Hepatocyte (in vitro differentiated cells): ENCODE results near the gene RNF148. TPM values are rescaled to one million over a fixed set of nuclear protein-coding genes. Genes with fewer than 3 reads are reported as not detected.

Source experiments
- DNase-seq: peaks from one replicate; pipeline ENCODE4 v3.0.0-alpha.2; 2016; ENCODE audit warnings: low spot score
- H2AFZ ChIP-seq: fragments of 200-600 bp; sonication (generic); 2 replicates; pipeline ENCODE4 v1.6.0; 2016; ENCODE audit warnings: antibody characterized with exemption, mild to moderate bottlenecking
- H3K27ac ChIP-seq: fragments of 200-600 bp; sonication (generic); 2 replicates; pipeline ENCODE4 v1.5.1; 2016; ENCODE audit warnings: mild to moderate bottlenecking
- H3K27me3 ChIP-seq: fragments of 200-600 bp; sonication (generic); 2 replicates; pipeline ENCODE4 v1.6.1; 2016
- H3K36me3 ChIP-seq: fragments of 200-600 bp; sonication (generic); replicated peaks from 2 replicates; pipeline ENCODE4 v1.5.1; 2016; ENCODE audit warnings: low read depth; ENCODE audit not compliant: insufficient read depth
- H3K4me1 ChIP-seq: fragments of 200-600 bp; sonication (generic); 2 replicates; pipeline ENCODE4 v1.5.1; 2016; ENCODE audit warnings: mild to moderate bottlenecking, moderate library complexity; ENCODE audit not compliant: insufficient read depth
- H3K4me2 ChIP-seq: fragments of 200-600 bp; sonication (generic); 2 replicates; pipeline ENCODE4 v1.6.0; 2016
- H3K4me3 ChIP-seq: fragments of 200-600 bp; sonication (generic); 2 replicates; pipeline ENCODE4 v1.5.1; 2016; ENCODE audit warnings: mild to moderate bottlenecking
- H3K79me2 ChIP-seq: fragments of 200-600 bp; sonication (generic); 2 replicates; pipeline ENCODE4 v1.6.0; 2017; ENCODE audit warnings: mild to moderate bottlenecking
- H3K9me2 ChIP-seq: fragments of 200-600 bp; sonication (generic); replicated peaks from 2 replicates; pipeline ENCODE4 v1.6.0; 2017; ENCODE audit warnings: mild to moderate bottlenecking; ENCODE audit not compliant: insufficient read depth
- H3K9me3 ChIP-seq: fragments of 200-600 bp; sonication (generic); 2 replicates; pipeline ENCODE4 v1.5.1; 2016; ENCODE audit warnings: low read depth, mild to moderate bottlenecking
- H4K20me1 ChIP-seq: fragments of 200-600 bp; sonication (generic); 2 replicates; pipeline ENCODE4 v1.6.0; 2016; ENCODE audit warnings: mild to moderate bottlenecking; ENCODE audit not compliant: insufficient read depth, poor library complexity, severe bottlenecking
- CTCF ChIP-seq: fragments of 200-600 bp; sonication (generic); IDR thresholded peaks from 2 replicates; pipeline ENCODE4 v1.5.1; 2016; ENCODE audit warnings: antibody characterized with exemption, mild to moderate bottlenecking; ENCODE audit not compliant: poor library complexity
- EZH2 ChIP-seq: fragments of 200-600 bp; sonication (generic); IDR thresholded peaks from 2 replicates; pipeline ENCODE4 v1.6.1; 2016; ENCODE audit warnings: antibody characterized with exemption, mild to moderate bottlenecking, borderline replicate concordance
- EZH2phosphoT487 ChIP-seq: fragments of 200-600 bp; sonication (generic); IDR thresholded peaks from one replicate; pipeline ENCODE4 v1.6.1; 2018; ENCODE audit warnings: antibody characterized with exemption, mild to moderate bottlenecking, low read depth, moderate library complexity; ENCODE audit not compliant: unreplicated experiment, severe bottlenecking
- WGBS: methylation state at CpG from one replicate; pipeline ENCODE4 v1.1.6; 2016; ENCODE audit warnings: low lambda C conversion rate; ENCODE audit errors: missing lambda C conversion rate; 5-methylcytosine and 5-hydroxymethylcytosine counted together
- polyA plus RNA-seq: library from polyadenylated mRNA; unstranded; fragments of >200 nt; fragmentation: Nextera tagmentation; extraction: Ambion mirVana; gene quantifications from 2 replicates; pipeline ENCODE4 v1.2.1, GENCODE V29; 2016
- total RNA-seq: library from RNA; depleted of rRNA; stranded (reverse); fragments of >200 nt; gene quantifications from 2 replicates; pipeline ENCODE4 v1.2.3, GENCODE V29; 2014

The RNF148 gene
- total and polyA plus RNA-seq, 2 experiments from 2014 or later, result 0.48 to 2.2 TPM

GRCh38 chr7:122673951-122674350, 28.8 kb downstream of the RNF148 start:
- H3K36me3 ChIP-seq, result no peaks in the 10 kb centered on the region

GRCh38 chr7:122672536-122672935, 30.2 kb downstream of the RNF148 start:
- Histone ChIP-seq H3K27me3 (no peaks in the 10 kb centered on the region), H3K79me2 (no peaks in the 10 kb centered on the region), H3K27ac (no peak overlapping the region), H3K4me3 (no peak overlapping the region), H3K9me2 (no peaks in the 10 kb centered on the region), H2AFZ (no peak overlapping the region), H4K20me1 (no peaks in the 10 kb centered on the region), H3K4me2 (no peak overlapping the region), H3K4me1 (no peaks in the 10 kb centered on the region), H3K9me3 (no peaks in the 10 kb centered on the region), H3K36me3 (no peaks in the 10 kb centered on the region)
- DNase-seq, result no peak
- WGBS, result 97% methylated on average over 8 of the region's 8 CpGs
- TF ChIP-seq CTCF (no peak), EZH2 (no peak), EZH2phosphoT487 (no peak)

More at GRCh38 chr7:122673951-122674350, 28.8 kb downstream of the RNF148 start:
- TF ChIP-seq EZH2phosphoT487, result no peak
- TF ChIP-seq CTCF, result no peak
- no peak for TF ChIP-seq EZH2
- WGBS, result 100% methylated on average over 4 of the region's 21 CpGs
- Histone ChIP-seq H3K27me3 (no peaks in the 10 kb centered on the region), H3K27ac (no peak overlapping the region), H3K9me2 (no peaks in the 10 kb centered on the region), H3K4me1 (no peaks in the 10 kb centered on the region), H3K4me2 (no peak overlapping the region), H3K79me2 (no peaks in the 10 kb centered on the region), H3K4me3 (no peak overlapping the region), H3K9me3 (no peaks in the 10 kb centered on the region), H2AFZ (no peak overlapping the region), H4K20me1 (no peaks in the 10 kb centered on the region)
- DNase-seq, result no peak

GRCh38 chr7:122663733-122664132, 39.0 kb downstream of the RNF148 start:
- 96% methylated on average over 2 of the region's 2 CpGs for WGBS

More at GRCh38 chr7:122663733-122664132, 39.0 kb downstream of the RNF148 start:
- no peaks in the 10 kb centered on the region for H3K36me3 ChIP-seq
- H3K4me1 ChIP-seq, result no peaks in the 10 kb centered on the region
- H3K79me2 ChIP-seq, result no peaks in the 10 kb centered on the region
- no peak for DNase-seq
- no peak overlapping the region for H2AFZ ChIP-seq
- no peaks in the 10 kb centered on the region for H3K27me3 ChIP-seq
- TF ChIP-seq EZH2phosphoT487, result no peak
- no peak for TF ChIP-seq CTCF
- TF ChIP-seq EZH2, result no peak
- H3K4me2 ChIP-seq, result no peak overlapping the region
- no peaks in the 10 kb centered on the region for H4K20me1 ChIP-seq
- H3K4me3 ChIP-seq, result no peak overlapping the region
- no peaks in the 10 kb centered on the region for H3K9me3 ChIP-seq
- H3K9me2 ChIP-seq, result no peaks in the 10 kb centered on the region
- no peak overlapping the region for H3K27ac ChIP-seq
